ENCODE measurements around the gene PPP1R3C.

Gene PPP1R3C

GRCh38 chr10:91662993-91663392, 30.1 kb upstream of the PPP1R3C start:
- Histone ChIP-seq H3K27me3 (ENCODE audit: control insufficient read depth, insufficient read depth, low read length, poor library complexity, severe bottlenecking) (no peaks in the 10 kb centered on the region), H3K4me3 (ENCODE audit: insufficient read depth, low read depth, low read length) (no peak overlapping the region), H3K27ac (ENCODE audit: insufficient read depth, low read depth, low read length, poor library complexity, severe bottlenecking) (no peak overlapping the region), H3K36me3 (ENCODE audit: control insufficient read depth, insufficient read depth, low read length) (no peaks in the 10 kb centered on the region), H3K9me3 (ENCODE audit: control insufficient read depth, low read length) (no peaks in the 10 kb centered on the region), H3K4me1 (ENCODE audit: control insufficient read depth, insufficient read depth, low read length) (no peaks in the 10 kb centered on the region)
- WGBS, 2 experiments, result no CpG with 5 or more reads among the region's 1 CpG

- Histone ChIP-seq H3K36me3 (ENCODE audit: control insufficient read depth, insufficient read depth, low read length) (no peaks in the 10 kb centered on the region), H3K4me1 (ENCODE audit: control insufficient read depth, insufficient read depth, low read length) (no peaks in the 10 kb centered on the region), H3K27me3 (ENCODE audit: control insufficient read depth, insufficient read depth, low read length, poor library complexity, severe bottlenecking) (no peaks in the 10 kb centered on the region), H3K9me3 (ENCODE audit: control insufficient read depth, low read length) (no peaks in the 10 kb centered on the region), H3K27ac (ENCODE audit: insufficient read depth, low read depth, low read length, poor library complexity, severe bottlenecking) (no peak overlapping the region), H3K4me3 (ENCODE audit: insufficient read depth, low read depth, low read length) (no peak overlapping the region)
- 94 to 97% methylated on average over 6 of the region's 6 CpGs for WGBS, 2 experiments
Measured at GRCh38 chr10:91653219-91653870, 20.5 kb upstream of the PPP1R3C start.

- no peaks in the 10 kb centered on the region for H3K27me3 ChIP-seq (ENCODE audit: control insufficient read depth, insufficient read depth, low read length, poor library complexity, severe bottlenecking)
- H3K27ac ChIP-seq (ENCODE audit: insufficient read depth, low read depth, low read length, poor library complexity, severe bottlenecking), result no peak overlapping the region
- no peaks in the 10 kb centered on the region for H3K9me3 ChIP-seq (ENCODE audit: control insufficient read depth, low read length)
- no peaks in the 10 kb centered on the region for H3K4me1 ChIP-seq (ENCODE audit: control insufficient read depth, insufficient read depth, low read length)
- WGBS, 2 experiments, result 89 to 93% methylated on average over 5 of the region's 6 CpGs
- H3K36me3 ChIP-seq (ENCODE audit: control insufficient read depth, insufficient read depth, low read length), result no peaks in the 10 kb centered on the region
- no peak overlapping the region for H3K4me3 ChIP-seq (ENCODE audit: insufficient read depth, low read depth, low read length)
Measured at GRCh38 chr10:91652364-91652763, 19.5 kb upstream of the PPP1R3C start.

- Histone ChIP-seq H3K27ac (ENCODE audit: insufficient read depth, low read depth, low read length, poor library complexity, severe bottlenecking) (no peak overlapping the region), H3K9me3 (ENCODE audit: control insufficient read depth, low read length) (no peaks in the 10 kb centered on the region), H3K4me1 (ENCODE audit: control insufficient read depth, insufficient read depth, low read length) (no peaks in the 10 kb centered on the region), H3K36me3 (ENCODE audit: control insufficient read depth, insufficient read depth, low read length) (no peaks in the 10 kb centered on the region), H3K4me3 (ENCODE audit: insufficient read depth, low read depth, low read length) (no peak overlapping the region), H3K27me3 (ENCODE audit: control insufficient read depth, insufficient read depth, low read length, poor library complexity, severe bottlenecking) (no peaks in the 10 kb centered on the region)
- 84 to 85% methylated on average over 5 of the region's 5 CpGs for WGBS, 2 experiments
Measured at GRCh38 chr10:91643700-91644099, 10.8 kb upstream of the PPP1R3C start.

- H3K27ac ChIP-seq (ENCODE audit: insufficient read depth, low read depth, low read length, poor library complexity, severe bottlenecking), result no peak overlapping the region
- H3K4me1 ChIP-seq (ENCODE audit: control insufficient read depth, insufficient read depth, low read length), result no peaks in the 10 kb centered on the region
- H3K36me3 ChIP-seq (ENCODE audit: control insufficient read depth, insufficient read depth, low read length), result no peaks in the 10 kb centered on the region
- no peaks in the 10 kb centered on the region for H3K27me3 ChIP-seq (ENCODE audit: control insufficient read depth, insufficient read depth, low read length, poor library complexity, severe bottlenecking)
- H3K9me3 ChIP-seq (ENCODE audit: control insufficient read depth, low read length), result no peaks in the 10 kb centered on the region
- 88 to 93% methylated on average over 2 of the region's 2 CpGs for whole genome bisulfite sequencing, 2 experiments
- no peak overlapping the region for H3K4me3 ChIP-seq (ENCODE audit: insufficient read depth, low read depth, low read length)
Measured at GRCh38 chr10:91642831-91643692, 10.2 kb upstream of the PPP1R3C start.

GRCh38 chr10:91636892-91637291, 4.0 kb upstream of the PPP1R3C start:
- H3K27me3 ChIP-seq (ENCODE audit: control insufficient read depth, insufficient read depth, low read length, poor library complexity, severe bottlenecking), result peaks cover 16% of the 10 kb centered on the region
- WGBS, 2 experiments, result 93 to 94% methylated on average over 4 of the region's 4 CpGs
- no peaks in the 10 kb centered on the region for H3K36me3 ChIP-seq (ENCODE audit: control insufficient read depth, insufficient read depth, low read length)
- H3K4me3 ChIP-seq (ENCODE audit: insufficient read depth, low read depth, low read length), result no peak overlapping the region
- H3K27ac ChIP-seq (ENCODE audit: insufficient read depth, low read depth, low read length, poor library complexity, severe bottlenecking), result no peak overlapping the region
- H3K9me3 ChIP-seq (ENCODE audit: control insufficient read depth, low read length), result no peaks in the 10 kb centered on the region
- no peaks in the 10 kb centered on the region for H3K4me1 ChIP-seq (ENCODE audit: control insufficient read depth, insufficient read depth, low read length)

GRCh38 chr10:91635401-91636400, 2.8 kb upstream of the PPP1R3C start:
- Histone ChIP-seq H3K4me3 (ENCODE audit: insufficient read depth, low read depth, low read length) (no peak overlapping the region), H3K9me3 (ENCODE audit: control insufficient read depth, low read length) (no peaks in the 10 kb centered on the region), H3K27ac (ENCODE audit: insufficient read depth, low read depth, low read length, poor library complexity, severe bottlenecking) (no peak overlapping the region), H3K4me1 (ENCODE audit: control insufficient read depth, insufficient read depth, low read length) (no peaks in the 10 kb centered on the region), H3K36me3 (ENCODE audit: control insufficient read depth, insufficient read depth, low read length) (no peaks in the 10 kb centered on the region), H3K27me3 (ENCODE audit: control insufficient read depth, insufficient read depth, low read length, poor library complexity, severe bottlenecking) (peaks cover 16% of the 10 kb centered on the region)
- WGBS, 2 experiments, result 69 to 73% methylated on average over 8 to 10 of the region's 10 CpGs

GRCh38 chr10:91634898-91635297, 2.0 kb upstream of the PPP1R3C start:
- H3K4me1 ChIP-seq (ENCODE audit: control insufficient read depth, insufficient read depth, low read length), result no peaks in the 10 kb centered on the region
- 93 to 96% methylated on average over 3 of the region's 3 CpGs for WGBS, 2 experiments
- H3K27me3 ChIP-seq (ENCODE audit: control insufficient read depth, insufficient read depth, low read length, poor library complexity, severe bottlenecking), result peaks cover 16% of the 10 kb centered on the region
- H3K36me3 ChIP-seq (ENCODE audit: control insufficient read depth, insufficient read depth, low read length), result no peaks in the 10 kb centered on the region
- no peak overlapping the region for H3K4me3 ChIP-seq (ENCODE audit: insufficient read depth, low read depth, low read length)
- no peaks in the 10 kb centered on the region for H3K9me3 ChIP-seq (ENCODE audit: control insufficient read depth, low read length)
- no peak overlapping the region for H3K27ac ChIP-seq (ENCODE audit: insufficient read depth, low read depth, low read length, poor library complexity, severe bottlenecking)

GRCh38 chr10:91634246-91634645, 1.4 kb upstream of the PPP1R3C start:
- no peak overlapping the region for H3K27ac ChIP-seq (ENCODE audit: insufficient read depth, low read depth, low read length, poor library complexity, severe bottlenecking)
- no peaks in the 10 kb centered on the region for H3K9me3 ChIP-seq (ENCODE audit: control insufficient read depth, low read length)
- 93 to 95% methylated on average over 5 of the region's 5 CpGs for WGBS, 2 experiments
- H3K4me3 ChIP-seq (ENCODE audit: insufficient read depth, low read depth, low read length), result no peak overlapping the region
- no peaks in the 10 kb centered on the region for H3K4me1 ChIP-seq (ENCODE audit: control insufficient read depth, insufficient read depth, low read length)
- H3K27me3 ChIP-seq (ENCODE audit: control insufficient read depth, insufficient read depth, low read length, poor library complexity, severe bottlenecking), result peaks cover 16% of the 10 kb centered on the region
- H3K36me3 ChIP-seq (ENCODE audit: control insufficient read depth, insufficient read depth, low read length), result no peaks in the 10 kb centered on the region
